Measurements from ENCODE around the gene RAVER2.

GRCh38 chr1:64715186-64715585 lies 29.7 kb upstream of the RAVER2 start:
- TF ChIP-seq, protein P1, sequence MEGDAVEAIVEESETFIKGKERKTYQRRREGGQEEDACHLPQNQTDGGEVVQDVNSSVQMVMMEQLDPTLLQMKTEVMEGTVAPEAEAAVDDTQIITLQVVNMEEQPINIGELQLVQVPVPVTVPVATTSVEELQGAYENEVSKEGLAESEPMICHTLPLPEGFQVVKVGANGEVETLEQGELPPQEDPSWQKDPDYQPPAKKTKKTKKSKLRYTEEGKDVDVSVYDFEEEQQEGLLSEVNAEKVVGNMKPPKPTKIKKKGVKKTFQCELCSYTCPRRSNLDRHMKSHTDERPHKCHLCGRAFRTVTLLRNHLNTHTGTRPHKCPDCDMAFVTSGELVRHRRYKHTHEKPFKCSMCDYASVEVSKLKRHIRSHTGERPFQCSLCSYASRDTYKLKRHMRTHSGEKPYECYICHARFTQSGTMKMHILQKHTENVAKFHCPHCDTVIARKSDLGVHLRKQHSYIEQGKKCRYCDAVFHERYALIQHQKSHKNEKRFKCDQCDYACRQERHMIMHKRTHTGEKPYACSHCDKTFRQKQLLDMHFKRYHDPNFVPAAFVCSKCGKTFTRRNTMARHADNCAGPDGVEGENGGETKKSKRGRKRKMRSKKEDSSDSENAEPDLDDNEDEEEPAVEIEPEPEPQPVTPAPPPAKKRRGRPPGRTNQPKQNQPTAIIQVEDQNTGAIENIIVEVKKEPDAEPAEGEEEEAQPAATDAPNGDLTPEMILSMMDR (IDR thresholded peaks at IDR 0.05), result no peak
- TF ChIP-seq POLR2AphosphoS5 (IDR thresholded peaks at IDR 0.05; ENCODE audit: low read depth, low read length) (no peak), TCF7L2 (IDR thresholded peaks at IDR 0.05; ENCODE audit: low read depth, low read length) (no peak), SIN3A (IDR thresholded peaks at IDR 0.05; ENCODE audit: borderline replicate concordance, insufficient read depth, low read depth, low read length) (no peak)
